Measurements from ENCODE around the gene MID1.

Gene MID1

GRCh38 chrX:10634392-10635161, 14.2 kb upstream of the MID1 start:
- H3K9me3 ChIP-seq (ENCODE audit: control insufficient read depth, insufficient read depth, low read length): no peaks in the 10 kb centered on the region
- H3K4me1 ChIP-seq (ENCODE audit: control insufficient read depth, insufficient read depth, low read length): no peaks in the 10 kb centered on the region
- no peaks in the 10 kb centered on the region for H3K27me3 ChIP-seq (ENCODE audit: control insufficient read depth, insufficient read depth, low read length)
- no peak overlapping the region for H3K9ac ChIP-seq (ENCODE audit: low read depth, low read length)
- no peak overlapping the region for H3K4me3 ChIP-seq (ENCODE audit: low read depth, low read length)
- no peaks in the 10 kb centered on the region for H3K36me3 ChIP-seq (ENCODE audit: control insufficient read depth, insufficient read depth, low read length)

- Histone ChIP-seq H3K4me1 (ENCODE audit: control insufficient read depth, insufficient read depth, low read length) (no peaks in the 10 kb centered on the region), H3K9me3 (ENCODE audit: control insufficient read depth, insufficient read depth, low read length) (peaks cover under 1% of the 10 kb centered on the region), H3K4me3 (ENCODE audit: low read depth, low read length) (no peak overlapping the region), H3K27me3 (ENCODE audit: control insufficient read depth, insufficient read depth, low read length) (no peaks in the 10 kb centered on the region), H3K36me3 (ENCODE audit: control insufficient read depth, insufficient read depth, low read length) (no peaks in the 10 kb centered on the region), H3K9ac (ENCODE audit: low read depth, low read length) (no peak overlapping the region)
Measured at GRCh38 chrX:10633722-10634121, 13.3 kb upstream of the MID1 start.

GRCh38 chrX:10631416-10632145, 11.2 kb upstream of the MID1 start:
- no peaks in the 10 kb centered on the region for H3K36me3 ChIP-seq (ENCODE audit: control insufficient read depth, insufficient read depth, low read length)
- H3K9ac ChIP-seq (ENCODE audit: low read depth, low read length): no peak overlapping the region
- H3K27me3 ChIP-seq (ENCODE audit: control insufficient read depth, insufficient read depth, low read length): no peaks in the 10 kb centered on the region
- H3K9me3 ChIP-seq (ENCODE audit: control insufficient read depth, insufficient read depth, low read length): peaks cover 2% of the 10 kb centered on the region
- H3K4me1 ChIP-seq (ENCODE audit: control insufficient read depth, insufficient read depth, low read length): no peaks in the 10 kb centered on the region
- H3K4me3 ChIP-seq (ENCODE audit: low read depth, low read length): no peak overlapping the region

- H3K4me1 ChIP-seq (ENCODE audit: control insufficient read depth, insufficient read depth, low read length): no peaks in the 10 kb centered on the region
- H3K9ac ChIP-seq (ENCODE audit: low read depth, low read length): no peak overlapping the region
- no peaks in the 10 kb centered on the region for H3K27me3 ChIP-seq (ENCODE audit: control insufficient read depth, insufficient read depth, low read length)
- peaks cover 2% of the 10 kb centered on the region for H3K9me3 ChIP-seq (ENCODE audit: control insufficient read depth, insufficient read depth, low read length)
- H3K4me3 ChIP-seq (ENCODE audit: low read depth, low read length): no peak overlapping the region
- no peaks in the 10 kb centered on the region for H3K36me3 ChIP-seq (ENCODE audit: control insufficient read depth, insufficient read depth, low read length)
Measured at GRCh38 chrX:10630320-10630719, 9.9 kb upstream of the MID1 start.

- Histone ChIP-seq H3K9me3 (ENCODE audit: control insufficient read depth, insufficient read depth, low read length) (peaks cover 2% of the 10 kb centered on the region), H3K27me3 (ENCODE audit: control insufficient read depth, insufficient read depth, low read length) (no peaks in the 10 kb centered on the region), H3K4me3 (ENCODE audit: low read depth, low read length) (no peak overlapping the region), H3K9ac (ENCODE audit: low read depth, low read length) (no peak overlapping the region), H3K36me3 (ENCODE audit: control insufficient read depth, insufficient read depth, low read length) (no peaks in the 10 kb centered on the region), H3K4me1 (ENCODE audit: control insufficient read depth, insufficient read depth, low read length) (no peaks in the 10 kb centered on the region)
Measured at GRCh38 chrX:10629905-10630304, 9.5 kb upstream of the MID1 start.

- no peak overlapping the region for H3K9ac ChIP-seq (ENCODE audit: low read depth, low read length)
- H3K27me3 ChIP-seq (ENCODE audit: control insufficient read depth, insufficient read depth, low read length): no peaks in the 10 kb centered on the region
Measured at GRCh38 chrX:10628906-10629305, 8.5 kb upstream of the MID1 start.

GRCh38 chrX:10622197-10622596, 1.8 kb upstream of the MID1 start:
- Histone ChIP-seq H3K36me3 (ENCODE audit: control insufficient read depth, insufficient read depth, low read length) (no peaks in the 10 kb centered on the region), H3K9me3 (ENCODE audit: control insufficient read depth, insufficient read depth, low read length) (no peaks in the 10 kb centered on the region), H3K4me1 (ENCODE audit: control insufficient read depth, insufficient read depth, low read length) (peaks cover 9% of the 10 kb centered on the region), H3K27me3 (ENCODE audit: control insufficient read depth, insufficient read depth, low read length) (no peaks in the 10 kb centered on the region), H3K9ac (ENCODE audit: low read depth, low read length) (no peak overlapping the region), H3K4me3 (ENCODE audit: low read depth, low read length) (no peak overlapping the region)

More at GRCh38 chrX:10628906-10629305, 8.5 kb upstream of the MID1 start:
- H3K4me1 ChIP-seq (ENCODE audit: control insufficient read depth, insufficient read depth, low read length): no peaks in the 10 kb centered on the region
- H3K36me3 ChIP-seq (ENCODE audit: control insufficient read depth, insufficient read depth, low read length): no peaks in the 10 kb centered on the region
- no peak overlapping the region for H3K4me3 ChIP-seq (ENCODE audit: low read depth, low read length)
- peaks cover 2% of the 10 kb centered on the region for H3K9me3 ChIP-seq (ENCODE audit: control insufficient read depth, insufficient read depth, low read length)

- no peaks in the 10 kb centered on the region for H3K36me3 ChIP-seq (ENCODE audit: control insufficient read depth, insufficient read depth, low read length)
- H3K9ac ChIP-seq (ENCODE audit: low read depth, low read length): peak overlapping the region; percentile 48
- H3K4me3 ChIP-seq (ENCODE audit: low read depth, low read length): peak overlapping the region; percentile 62
- peaks cover 18% of the 10 kb centered on the region for H3K4me1 ChIP-seq (ENCODE audit: control insufficient read depth, insufficient read depth, low read length)
- H3K27me3 ChIP-seq (ENCODE audit: control insufficient read depth, insufficient read depth, low read length): no peaks in the 10 kb centered on the region
- no peaks in the 10 kb centered on the region for H3K9me3 ChIP-seq (ENCODE audit: control insufficient read depth, insufficient read depth, low read length)
Measured at GRCh38 chrX:10619425-10620046, 849 bp downstream of the MID1 start.

GRCh38 chrX:10618961-10619360, 1.4 kb downstream of the MID1 start:
- no peaks in the 10 kb centered on the region for H3K36me3 ChIP-seq (ENCODE audit: control insufficient read depth, insufficient read depth, low read length)
- H3K4me3 ChIP-seq (ENCODE audit: low read depth, low read length): peak overlapping the region; percentile 62
- no peak overlapping the region for H3K9ac ChIP-seq (ENCODE audit: low read depth, low read length)
- no peaks in the 10 kb centered on the region for H3K27me3 ChIP-seq (ENCODE audit: control insufficient read depth, insufficient read depth, low read length)
- peaks cover 18% of the 10 kb centered on the region for H3K4me1 ChIP-seq (ENCODE audit: control insufficient read depth, insufficient read depth, low read length)
- no peaks in the 10 kb centered on the region for H3K9me3 ChIP-seq (ENCODE audit: control insufficient read depth, insufficient read depth, low read length)

- H3K9me3 ChIP-seq (ENCODE audit: control insufficient read depth, insufficient read depth, low read length): no peaks in the 10 kb centered on the region
- H3K4me3 ChIP-seq (ENCODE audit: low read depth, low read length): peak overlapping the region; percentile 62
- H3K36me3 ChIP-seq (ENCODE audit: control insufficient read depth, insufficient read depth, low read length): no peaks in the 10 kb centered on the region
- no peaks in the 10 kb centered on the region for H3K27me3 ChIP-seq (ENCODE audit: control insufficient read depth, insufficient read depth, low read length)
- no peak overlapping the region for H3K9ac ChIP-seq (ENCODE audit: low read depth, low read length)
- peaks cover 18% of the 10 kb centered on the region for H3K4me1 ChIP-seq (ENCODE audit: control insufficient read depth, insufficient read depth, low read length)
Measured at GRCh38 chrX:10617999-10618351, 2.4 kb downstream of the MID1 start.

- peak overlapping the region; percentile 62 for H3K4me3 ChIP-seq (ENCODE audit: low read depth, low read length)
- no peaks in the 10 kb centered on the region for H3K9me3 ChIP-seq (ENCODE audit: control insufficient read depth, insufficient read depth, low read length)
- H3K27me3 ChIP-seq (ENCODE audit: control insufficient read depth, insufficient read depth, low read length): no peaks in the 10 kb centered on the region
- no peak overlapping the region for H3K9ac ChIP-seq (ENCODE audit: low read depth, low read length)
- no peaks in the 10 kb centered on the region for H3K36me3 ChIP-seq (ENCODE audit: control insufficient read depth, insufficient read depth, low read length)
- H3K4me1 ChIP-seq (ENCODE audit: control insufficient read depth, insufficient read depth, low read length): peaks cover 18% of the 10 kb centered on the region
Measured at GRCh38 chrX:10617186-10617998, 3.0 kb downstream of the MID1 start.
